ENCODE measurements around the gene ECHDC3.

DNA sequence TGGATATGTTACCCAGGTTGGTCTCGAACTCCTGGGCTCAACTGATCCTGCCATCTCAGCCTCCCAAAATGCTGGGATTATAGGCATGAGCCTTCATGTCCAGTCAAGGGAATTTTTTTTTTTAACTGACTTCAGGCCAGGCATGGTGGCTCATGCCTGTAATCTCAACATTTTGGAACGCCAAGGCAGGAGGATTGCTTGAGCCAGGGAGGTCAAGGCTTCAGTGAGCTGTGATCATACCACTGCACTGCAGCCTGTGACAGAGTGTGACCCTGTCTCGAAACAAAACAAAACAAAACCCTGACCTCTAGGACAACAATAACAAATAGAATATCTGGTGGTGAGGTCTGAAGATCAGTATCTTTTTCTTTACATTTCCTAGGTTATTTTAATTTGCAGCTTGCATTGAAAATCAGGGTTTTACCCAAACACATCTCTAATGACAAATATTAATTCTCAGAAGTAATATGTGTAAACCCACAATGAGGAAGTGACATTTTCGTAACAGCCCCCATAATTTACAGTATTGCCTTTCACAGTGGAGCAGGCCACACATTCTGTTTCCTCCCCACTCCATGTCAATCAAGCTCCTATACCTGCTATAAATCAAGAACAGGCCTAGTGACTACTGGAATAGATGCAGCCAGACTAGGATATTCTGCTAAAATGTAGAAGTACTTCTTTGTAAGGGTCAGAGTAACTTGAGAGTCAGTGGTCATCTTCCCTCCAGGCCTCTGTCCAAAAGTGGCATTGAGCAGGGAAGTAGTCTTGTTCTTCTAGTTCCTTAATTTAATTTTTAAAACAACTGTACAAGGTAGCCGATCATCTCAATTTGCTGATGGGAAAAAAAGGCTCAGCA lies 43.3 kb upstream of the ECHDC3 start:
- no peak for TF ChIP-seq EZH2 (IDR thresholded peaks at IDR 0.05; ENCODE audit: insufficient read depth, poor library complexity, severe bottlenecking)
- TF ChIP-seq EZH2phosphoT487 (IDR thresholded peaks at IDR 0.05; ENCODE audit: insufficient read depth, low read depth), result no peak
